Measurements from ENCODE around the gene ENO2. TPM values are rescaled to one million over a fixed set of nuclear protein-coding genes. Genes with fewer than 3 reads are reported as not detected.

The ENO2 gene
- total RNA-seq, 1 experiment from 2014 or later, result 30.2 TPM

DNA sequence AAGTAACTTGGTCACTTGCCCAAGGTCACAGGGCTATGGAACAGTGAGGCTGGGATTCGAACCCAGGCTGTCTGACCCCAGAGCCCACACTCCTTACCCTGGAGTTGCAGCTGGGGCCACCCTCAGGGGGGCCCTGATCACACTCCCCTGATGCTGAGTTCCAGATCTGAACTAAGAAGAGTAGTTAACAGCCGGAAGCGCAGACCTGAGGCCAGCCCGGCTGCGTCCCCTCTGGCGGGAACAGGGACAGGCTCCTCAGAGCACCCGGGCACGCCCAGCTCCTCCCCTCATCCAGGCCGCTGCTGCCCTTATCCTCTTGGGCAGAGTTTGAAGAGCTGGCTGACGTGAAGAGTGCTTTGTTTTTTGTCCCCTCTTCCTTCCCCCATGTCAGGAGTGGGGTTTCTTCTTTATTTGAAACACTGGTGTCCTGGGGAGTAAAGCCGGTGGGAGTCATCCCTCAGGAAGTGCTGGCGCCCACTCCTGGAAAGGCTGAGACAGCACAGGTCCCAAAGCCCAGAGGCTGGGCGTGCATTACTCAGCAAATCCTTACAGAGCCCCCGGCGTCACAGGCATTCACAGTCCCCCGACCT is 47.4 kb downstream of the ENO2 start:
- DNase-seq (peak; percentile 61), ATAC-seq (peak; percentile 56)
- Histone ChIP-seq H3F3A (ENCODE audit: low read length, unreplicated experiment) (peaks cover 4% of the 10 kb centered on the region), H2AFZ (ENCODE audit: low read length) (peak overlapping the region; percentile 84), H3K27me3 (ENCODE audit: low read length) (no peaks in the 10 kb centered on the region), H3K9me2 (replicated peaks; ENCODE audit: low read length) (no peaks in the 10 kb centered on the region), H3K36me3 (ENCODE audit: low read depth, low read length) (peaks cover 15% of the 10 kb centered on the region), H3K4me2 (ENCODE audit: low read length) (peak overlapping the region; percentile 36; the same call in 1 of the 2 replicates), H3K9me3 (ENCODE audit: low read length) (no peaks in the 10 kb centered on the region), H3K9ac (ENCODE audit: low read length) (peak overlapping the region; percentile 55), H3K4me1 (ENCODE audit: insufficient read depth, low read length) (peaks cover 14% of the 10 kb centered on the region), H4K20me1 (ENCODE audit: low read length) (no peaks in the 10 kb centered on the region), H3K79me2 (ENCODE audit: low read length) (no peaks in the 10 kb centered on the region), H3K27ac (ENCODE audit: low read length) (peak overlapping the region; percentile 70), H3K4me3 (ENCODE audit: low read length) (no peak overlapping the region; the same call in 1 of the 2 replicates)
- ChIA-PET POLR2A (ENCODE audit: unreplicated experiment) (interaction anchor here (0.5 kb wide), 1 partner anchor 748 kb away, joined by 3 read pairs; no protein-coding TSS in a partner anchor), CTCF (interaction anchor here (2.5 kb wide), 1 partner anchor 18 kb away, joined by 10 read pairs; the partner anchor contains the start of genes C12orf57 and RNU7-1)
- intact Hi-C loops (cut with micrococcal nuclease), result no loop called here
- TF ChIP-seq EZH2 (IDR thresholded peaks at IDR 0.05; ENCODE audit: low read length, unreplicated experiment), result no peak
- peak; percentile 63 for TF ChIP-seq CTCF (conservative IDR thresholded peaks at IDR 0.05; ENCODE audit: low read depth, low read length)
- no TSS peak for BruUV-seq (replicated peaks)

DNA sequence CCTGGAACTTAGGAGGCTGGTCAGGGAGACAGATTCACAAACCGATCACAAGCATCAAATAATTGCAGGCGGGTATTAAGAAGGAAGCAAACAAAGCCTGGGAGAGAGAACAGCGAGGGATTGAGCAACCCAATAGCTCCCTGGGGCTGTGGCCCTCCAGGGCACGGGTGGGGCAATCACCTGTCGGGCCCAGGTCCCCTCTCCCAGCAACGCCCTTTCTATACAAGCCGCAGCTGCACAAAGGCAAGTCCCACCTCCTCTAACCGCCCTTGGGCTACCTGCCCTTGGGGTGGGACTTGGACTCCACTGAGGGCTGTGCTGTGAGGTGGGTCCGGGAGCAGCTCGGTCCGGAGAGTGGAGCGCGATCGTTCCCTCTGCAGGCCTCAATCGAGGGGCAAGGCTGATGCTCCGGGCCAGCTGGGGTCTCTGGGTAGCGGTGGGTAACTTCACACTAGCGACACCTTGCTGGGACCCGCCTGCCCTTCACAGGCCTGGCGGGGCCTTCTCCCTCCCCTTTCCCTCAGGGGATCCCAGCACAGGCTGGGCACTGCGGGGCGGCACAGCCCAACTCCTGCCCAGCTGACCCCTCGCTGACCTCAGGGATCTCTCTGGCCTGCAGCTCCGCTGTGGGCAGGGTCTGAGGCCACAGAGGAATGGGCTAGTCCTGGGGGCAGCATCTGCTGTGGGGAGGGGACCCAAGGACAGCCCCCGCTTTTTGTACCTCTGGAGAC is 48.1 kb downstream of the ENO2 start:
- H2AFZ ChIP-seq (ENCODE audit: low read length), result peak overlapping the region; percentile 84
- CTCF ChIA-PET, result interaction anchor here (2.5 kb wide), 1 partner anchor 18 kb away, joined by 10 read pairs; the partner anchor contains the start of genes C12orf57 and RNU7-1
- H3K9me2 ChIP-seq (replicated peaks; ENCODE audit: low read length), result no peaks in the 10 kb centered on the region
- ATAC-seq, result no peak
- peaks cover 21% of the 10 kb centered on the region for H3K36me3 ChIP-seq (ENCODE audit: low read depth, low read length)
- BruUV-seq (replicated peaks), result no TSS peak
- H3K9me3 ChIP-seq (ENCODE audit: low read length), result no peaks in the 10 kb centered on the region
- no peak for DNase-seq
- H3K4me3 ChIP-seq (ENCODE audit: low read length), result no peak overlapping the region; the same call in 1 of the 2 replicates
- intact Hi-C loops (cut with micrococcal nuclease), result no loop called here
- H3K27me3 ChIP-seq (ENCODE audit: low read length), result no peaks in the 10 kb centered on the region
- peaks cover 14% of the 10 kb centered on the region for H3K4me1 ChIP-seq (ENCODE audit: insufficient read depth, low read length)
- no peak for TF ChIP-seq EZH2phosphoT487 (IDR thresholded peaks at IDR 0.05; ENCODE audit: borderline replicate concordance, low read length)
- TF ChIP-seq CTCF (conservative IDR thresholded peaks at IDR 0.05; ENCODE audit: low read depth, low read length), result peak; percentile 5; the same call in 1 of the 2 replicates
- peak overlapping the region; percentile 70 for H3K27ac ChIP-seq (ENCODE audit: low read length)
- H4K20me1 ChIP-seq (ENCODE audit: low read length), result no peaks in the 10 kb centered on the region
- peaks cover 4% of the 10 kb centered on the region for H3F3A ChIP-seq (ENCODE audit: low read length, unreplicated experiment)
- POLR2A ChIA-PET (ENCODE audit: unreplicated experiment), result no interaction called here
- no peaks in the 10 kb centered on the region; the same call in 1 of the 2 replicates for H3K79me2 ChIP-seq (ENCODE audit: low read length)
- peak overlapping the region; percentile 36; the same call in 1 of the 2 replicates for H3K4me2 ChIP-seq (ENCODE audit: low read length)
- H3K9ac ChIP-seq (ENCODE audit: low read length), result peak overlapping the region; percentile 55
